GM18526 (cell line): ENCODE data around the gene ERBIN.

Source experiments
- POLR2A ChIP-seq: IDR thresholded peaks from 3 replicates; pipeline ENCODE4 v1.6.1; 2011; ENCODE audit not compliant: insufficient read length; ENCODE audit errors: extremely low read depth

ERBIN gene

DNA sequence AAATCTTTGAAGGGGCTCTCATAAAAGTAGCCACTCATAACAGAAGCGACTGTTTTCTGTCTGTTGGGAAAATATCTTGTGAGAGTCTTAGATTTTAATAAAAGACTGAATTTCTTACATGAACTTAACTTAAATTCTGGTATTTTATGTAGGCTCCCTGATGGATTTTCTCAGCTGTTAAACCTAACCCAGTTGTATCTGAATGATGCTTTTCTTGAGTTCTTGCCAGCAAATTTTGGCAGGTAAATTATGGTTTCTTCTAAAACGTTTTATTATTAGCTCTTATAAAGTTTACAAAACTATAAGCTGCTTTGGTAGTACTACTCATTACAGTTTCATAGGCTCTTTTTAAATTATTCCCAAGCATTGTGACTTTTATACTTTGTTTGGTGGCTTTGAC, 87.0 kb downstream of the ERBIN start:
- no peak for TF ChIP-seq POLR2A

DNA sequence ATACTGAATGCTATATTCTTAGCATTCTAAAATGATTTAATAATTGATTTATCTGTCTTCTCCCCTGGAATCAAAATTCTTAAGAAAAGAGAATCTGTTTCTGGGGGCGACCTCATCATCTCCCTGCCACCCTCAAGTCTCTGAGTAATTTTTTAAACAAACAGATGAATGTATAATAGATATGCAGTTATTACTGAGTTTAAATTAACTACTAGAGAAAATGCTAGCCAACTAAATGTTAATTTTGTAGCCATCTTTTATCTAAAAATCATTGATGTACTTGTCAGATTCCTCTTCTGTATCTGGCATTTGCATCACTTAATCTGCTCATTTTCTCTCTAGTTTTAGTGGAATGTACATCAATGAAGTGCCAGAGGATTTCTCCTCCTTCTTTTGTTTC, 87.5 kb downstream of the ERBIN start:
- TF ChIP-seq POLR2A: no peak

DNA sequence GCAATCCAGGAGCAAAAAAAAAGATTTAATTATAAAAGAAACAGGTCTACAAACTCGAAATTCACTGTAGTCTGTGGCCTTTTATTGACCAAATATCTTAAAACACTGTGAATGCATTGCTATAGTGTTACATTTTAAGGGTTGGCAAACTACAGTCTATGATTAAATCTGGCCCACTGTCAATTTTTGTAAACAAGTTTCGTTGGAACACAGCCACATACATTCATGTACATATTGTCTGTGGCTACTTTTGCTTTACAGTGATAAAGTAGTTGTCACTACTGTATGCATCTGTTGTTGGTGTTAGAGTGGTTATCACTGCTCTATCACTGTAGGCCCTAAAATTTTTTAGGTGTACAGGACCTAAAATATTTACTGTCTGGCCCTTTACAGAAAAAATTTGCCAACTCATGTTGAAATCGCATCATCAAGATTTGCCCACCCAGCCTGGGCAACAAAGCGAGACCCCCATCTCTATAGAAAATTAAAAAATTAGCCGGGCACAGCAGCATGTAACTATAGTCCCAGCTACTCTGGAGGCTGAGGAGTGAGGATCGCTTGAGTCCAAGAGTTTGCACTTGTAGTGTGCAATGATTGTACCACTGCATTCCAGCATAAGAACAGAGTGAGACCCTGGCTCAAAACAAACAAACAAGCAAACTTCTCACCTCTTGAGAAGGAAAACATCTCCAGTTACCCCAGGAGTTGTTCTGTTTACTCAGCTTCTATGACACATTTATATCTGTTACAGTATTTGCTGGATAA, 89.0 kb downstream of the ERBIN start:
- TF ChIP-seq POLR2A: no peak

DNA sequence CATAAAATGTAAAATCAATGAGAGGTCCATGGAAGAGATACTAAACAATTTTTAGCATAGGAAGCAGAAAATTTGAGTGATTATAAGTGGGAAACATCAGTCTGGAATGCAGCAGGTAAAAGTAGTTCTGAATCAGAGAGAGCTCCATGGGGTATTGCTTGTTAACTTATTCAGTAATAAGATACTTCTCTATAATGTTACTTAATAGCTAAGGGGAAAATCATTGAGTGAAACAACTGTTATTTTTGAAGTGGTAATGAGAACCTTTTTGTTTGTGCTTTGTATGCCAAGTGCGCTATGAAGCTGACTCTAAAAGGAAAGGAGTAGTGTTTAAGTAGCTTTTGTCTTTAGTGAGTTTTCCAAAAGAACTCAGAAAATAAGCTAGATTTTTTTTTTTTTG, 95.2 kb downstream of the ERBIN start:
- no peak for TF ChIP-seq POLR2A

DNA sequence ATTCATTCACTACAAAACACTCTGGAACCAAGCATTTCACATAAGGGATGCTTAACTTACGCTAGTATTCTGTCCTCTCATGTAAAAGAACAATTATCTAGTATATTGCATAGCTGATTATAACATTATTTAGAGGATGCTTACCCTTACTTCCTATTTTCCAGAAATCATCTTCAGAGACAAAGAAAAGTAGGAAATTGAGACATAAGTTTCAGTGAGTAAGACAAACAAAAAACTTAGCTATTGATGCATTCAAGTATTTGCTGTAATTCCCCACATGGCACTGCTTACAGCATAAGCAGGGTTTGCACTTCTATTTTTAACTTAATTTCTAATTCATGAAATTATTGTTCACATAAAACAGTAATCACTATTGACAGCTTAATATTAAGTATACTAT, 112.9 kb downstream of the ERBIN start:
- no peak for TF ChIP-seq POLR2A

DNA sequence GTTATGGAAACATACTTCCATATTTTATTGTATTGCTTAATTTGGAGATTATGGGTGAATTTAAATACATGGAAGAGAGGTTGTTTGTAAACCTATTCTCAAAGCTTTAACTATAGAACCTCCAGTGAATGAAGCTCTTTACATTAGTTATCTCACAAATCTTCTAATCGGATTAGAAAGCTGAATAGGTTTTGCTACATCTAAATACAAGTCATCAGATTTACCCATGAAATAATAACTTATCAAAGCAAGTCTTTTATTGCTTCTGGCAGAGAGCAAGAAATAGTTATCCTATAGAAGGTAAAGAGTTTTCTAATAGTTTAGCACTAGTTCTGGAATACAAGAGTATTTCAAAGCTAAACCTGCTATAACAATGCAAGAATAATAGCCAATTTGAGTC, 113.3 kb downstream of the ERBIN start:
- TF ChIP-seq POLR2A: no peak

DNA sequence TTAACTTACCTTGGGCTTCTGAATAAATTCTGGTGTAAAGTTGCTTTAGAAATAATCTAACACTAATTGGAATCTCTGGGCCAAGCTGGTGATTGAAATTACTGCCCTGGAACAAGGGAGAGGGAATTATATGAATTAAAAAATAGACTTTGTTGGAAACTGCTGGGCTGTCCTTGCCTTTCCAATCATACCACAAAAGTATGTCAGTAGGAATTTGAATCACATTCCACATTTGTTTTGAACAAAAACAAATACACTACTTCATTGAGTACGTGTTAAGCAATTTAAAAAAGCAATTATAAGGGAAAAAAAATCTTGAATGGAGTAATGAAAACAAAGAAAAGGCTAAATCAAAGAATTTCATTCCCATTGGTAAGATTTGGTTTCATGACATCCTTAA, 115.3 kb downstream of the ERBIN start:
- no peak for TF ChIP-seq POLR2A

DNA sequence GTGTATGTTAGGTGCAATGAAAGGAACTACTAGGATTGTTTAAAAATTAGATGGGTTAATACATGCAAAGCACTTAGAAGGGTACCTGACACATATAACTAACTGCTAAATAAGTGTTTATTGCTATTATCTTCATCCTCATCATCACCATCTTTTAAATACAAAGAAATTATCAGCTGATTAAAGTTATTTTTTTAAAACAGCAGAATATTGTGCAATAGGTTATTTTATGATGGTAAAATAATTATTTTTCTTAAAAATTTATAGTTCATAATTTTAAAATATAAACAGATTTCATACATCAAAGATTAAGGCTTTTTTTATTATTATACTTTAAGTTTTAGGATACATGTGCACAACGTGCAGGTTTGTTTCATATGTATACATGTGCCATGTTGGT, 130.9 kb downstream of the ERBIN start:
- no peak for TF ChIP-seq POLR2A

DNA sequence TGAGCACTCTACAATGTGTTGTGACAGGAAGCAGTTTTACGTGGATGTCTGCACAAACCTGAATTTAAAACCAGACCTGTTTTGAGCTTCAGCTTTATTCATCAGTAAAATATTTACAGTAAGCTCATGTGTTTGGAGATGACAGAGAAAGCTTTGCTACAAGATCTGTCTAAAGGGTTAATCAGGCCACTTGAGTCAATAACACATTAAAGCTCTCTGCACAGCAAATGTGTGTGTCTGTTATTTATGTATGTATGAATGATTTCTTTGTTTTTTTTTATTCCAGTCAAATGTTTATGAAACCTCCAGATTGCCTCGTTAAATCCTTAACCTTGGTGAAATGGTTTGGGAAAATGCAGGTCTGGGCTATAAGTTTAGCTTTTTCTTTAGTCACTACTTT, 140.5 kb downstream of the ERBIN start:
- TF ChIP-seq POLR2A: no peak

DNA sequence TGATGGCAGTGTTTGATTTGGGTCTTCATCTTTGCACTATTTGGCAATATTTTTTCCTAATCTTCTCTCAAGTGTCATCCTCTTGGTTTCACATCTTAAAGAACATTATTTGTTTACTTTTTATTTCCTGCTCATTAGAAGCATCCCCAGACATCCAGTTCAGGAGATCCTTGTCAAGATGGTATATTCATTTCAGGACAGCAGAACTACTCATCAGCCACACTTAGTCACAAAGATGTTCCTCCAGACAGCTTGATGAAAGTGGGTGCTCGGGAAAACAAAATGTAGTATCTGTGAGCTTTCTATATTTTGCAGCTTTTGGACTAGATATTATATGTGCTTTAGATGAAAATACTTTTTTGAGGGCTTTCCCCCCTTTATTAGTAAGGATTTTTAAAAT, 145.7 kb downstream of the ERBIN start:
- no peak for TF ChIP-seq POLR2A

DNA sequence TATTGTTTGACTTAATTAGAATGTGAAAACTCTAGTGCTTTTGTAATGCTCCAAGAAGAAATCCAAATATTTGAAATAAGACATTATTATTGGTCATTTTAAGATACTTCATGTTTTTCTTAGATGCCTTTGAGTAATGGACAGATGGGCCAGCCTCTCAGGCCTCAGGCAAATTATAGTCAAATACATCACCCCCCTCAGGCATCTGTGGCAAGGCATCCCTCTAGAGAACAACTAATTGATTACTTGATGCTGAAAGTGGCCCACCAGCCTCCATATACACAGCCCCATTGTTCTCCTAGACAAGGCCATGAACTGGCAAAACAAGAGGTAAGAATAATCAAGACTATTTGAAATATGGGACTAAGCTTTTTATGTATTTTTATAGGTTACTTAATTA, 148.5 kb downstream of the ERBIN start:
- TF ChIP-seq POLR2A: no peak

DNA sequence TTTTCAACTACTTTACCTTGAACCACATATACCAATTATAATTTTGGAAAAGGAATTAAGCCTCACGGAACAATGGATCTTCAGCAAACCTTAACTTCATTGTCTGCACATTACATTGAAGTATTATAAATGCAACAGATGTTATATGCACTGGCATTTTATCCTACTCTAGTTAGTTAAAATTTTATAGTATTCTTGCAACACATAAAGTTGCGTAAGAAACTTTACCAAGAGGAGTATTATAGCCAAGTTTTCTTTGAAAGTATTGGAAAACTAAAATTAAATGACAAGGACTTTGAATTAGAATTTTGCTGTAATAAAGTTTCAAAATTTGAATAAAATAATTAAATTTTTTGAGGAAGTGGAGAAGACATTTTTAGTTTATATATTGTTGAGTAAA, 154.3 kb downstream of the ERBIN start:
- no peak for TF ChIP-seq POLR2A

DNA sequence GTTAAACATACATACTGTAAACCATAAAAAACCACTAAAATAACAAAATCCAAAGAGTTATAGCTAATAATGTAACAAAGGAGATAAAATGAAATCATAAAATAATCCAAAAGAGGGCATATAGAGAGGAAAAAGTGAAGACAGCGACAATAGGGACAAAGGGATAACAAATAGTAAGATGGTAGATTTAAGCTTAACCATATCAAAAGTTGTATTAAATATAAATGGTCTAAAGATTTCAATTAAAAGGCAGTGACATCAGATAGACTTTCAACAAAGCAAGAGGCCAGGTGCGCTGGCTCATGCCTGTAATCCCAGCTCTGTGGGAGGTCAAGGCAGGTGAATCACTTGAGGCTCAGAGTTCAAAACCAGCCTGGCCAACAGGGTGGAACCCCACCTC, 163.0 kb downstream of the ERBIN start:
- no peak for TF ChIP-seq POLR2A

DNA sequence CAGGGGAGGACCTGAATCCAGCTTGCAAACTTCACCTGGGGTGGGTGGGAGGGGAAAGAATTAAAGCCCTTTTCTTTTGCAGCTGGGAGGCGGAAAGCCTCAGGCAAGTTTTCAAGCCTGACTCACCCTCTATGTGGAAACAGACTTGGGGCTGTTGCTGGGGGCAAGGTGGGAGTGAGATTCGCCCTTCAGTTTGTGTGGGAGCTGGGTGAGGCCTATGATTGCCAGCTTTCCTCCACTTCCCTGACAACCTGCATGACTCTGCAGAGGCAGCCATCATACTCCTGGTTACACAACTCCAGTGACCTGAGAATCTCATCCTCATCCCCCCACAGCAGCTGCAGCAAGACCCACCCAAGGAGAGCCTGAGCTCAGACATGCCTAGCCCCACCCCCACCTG, 174.5 kb downstream of the ERBIN start:
- TF ChIP-seq POLR2A: no peak

DNA sequence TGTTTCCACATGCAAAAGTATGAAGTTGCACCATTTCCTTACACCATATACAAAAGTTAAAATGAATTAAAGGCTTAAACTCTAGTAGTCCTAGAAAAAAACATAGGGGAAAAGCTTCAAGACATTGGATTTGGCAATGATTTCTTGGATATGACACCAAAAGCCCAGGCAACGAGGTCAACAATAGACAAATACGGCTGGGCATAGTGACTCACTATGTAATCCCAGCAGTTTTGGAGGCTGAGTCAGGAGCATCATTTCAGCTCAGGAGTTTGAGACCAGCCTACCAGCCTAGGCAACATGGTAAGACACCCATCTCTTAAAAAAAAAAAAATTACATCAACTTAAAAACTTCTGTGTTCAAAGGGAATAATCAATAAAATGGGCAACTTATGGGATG, 186.8 kb downstream of the ERBIN start:
- TF ChIP-seq POLR2A: no peak

DNA sequence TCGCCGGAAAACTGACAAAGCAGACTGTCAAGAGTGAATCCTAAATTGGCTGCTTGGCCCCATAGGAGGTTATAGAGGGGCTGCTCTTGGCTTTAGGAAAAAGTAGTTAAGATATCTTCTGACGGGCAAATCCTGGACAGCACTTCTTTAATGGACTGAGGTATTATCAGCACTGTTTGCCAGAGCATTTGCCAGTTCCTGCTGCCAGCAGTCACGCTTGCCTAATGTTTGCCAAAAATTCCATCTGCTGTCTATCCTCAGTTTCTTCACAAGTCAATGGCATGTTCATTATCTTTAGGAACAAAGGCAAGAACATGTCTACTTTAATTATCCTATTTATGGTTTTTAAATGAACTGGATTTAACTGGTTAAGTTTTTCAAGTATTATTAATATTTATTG, 191.9 kb downstream of the ERBIN start:
- no peak for TF ChIP-seq POLR2A

DNA sequence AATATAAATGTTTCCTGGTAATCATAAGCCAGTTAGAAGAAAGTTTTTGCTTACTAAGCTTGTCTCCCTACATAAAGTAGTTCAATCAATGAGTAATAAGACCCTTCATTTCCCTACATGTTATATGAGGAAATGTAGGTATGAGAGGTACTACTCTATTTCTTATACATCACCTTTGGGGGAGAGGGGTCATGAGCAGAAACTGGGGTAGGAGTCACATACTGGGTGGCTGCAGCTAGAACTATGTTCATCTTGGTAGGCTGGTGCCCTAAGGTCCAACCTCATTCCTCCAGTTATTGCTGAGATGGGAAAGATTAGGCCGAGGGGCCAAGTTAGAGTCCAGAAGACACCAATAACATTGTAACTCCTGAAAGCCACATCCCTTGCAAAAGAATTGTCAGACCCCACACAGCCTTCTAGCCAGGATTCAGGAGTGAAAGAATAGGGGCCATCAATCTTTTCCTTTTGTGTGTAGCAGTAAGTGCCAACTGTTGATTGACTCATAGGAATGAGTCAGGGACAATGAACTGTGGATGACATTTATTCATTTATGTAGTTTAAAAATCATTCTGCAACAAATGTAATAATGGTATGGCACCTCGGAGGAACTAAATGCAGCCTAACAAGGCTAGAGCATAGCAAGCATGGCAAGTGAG, 196.1 kb downstream of the ERBIN start:
- TF ChIP-seq POLR2A: no peak
